ENCODE data around the gene LRRC27. TPM values are rescaled to one million over a fixed set of nuclear protein-coding genes. Genes with fewer than 3 reads are reported as not detected.

The LRRC27 gene
- total RNA-seq, 1 donor from 2014 or later, result 3.2 TPM

- no peak for DNase-seq
- intact Hi-C loops (cut with micrococcal nuclease), result no loop called here
- ATAC-seq, result no peak
Observed at GRCh38 chr10:132425757-132426155, 93.8 kb downstream of the LRRC27 start.

DNA sequence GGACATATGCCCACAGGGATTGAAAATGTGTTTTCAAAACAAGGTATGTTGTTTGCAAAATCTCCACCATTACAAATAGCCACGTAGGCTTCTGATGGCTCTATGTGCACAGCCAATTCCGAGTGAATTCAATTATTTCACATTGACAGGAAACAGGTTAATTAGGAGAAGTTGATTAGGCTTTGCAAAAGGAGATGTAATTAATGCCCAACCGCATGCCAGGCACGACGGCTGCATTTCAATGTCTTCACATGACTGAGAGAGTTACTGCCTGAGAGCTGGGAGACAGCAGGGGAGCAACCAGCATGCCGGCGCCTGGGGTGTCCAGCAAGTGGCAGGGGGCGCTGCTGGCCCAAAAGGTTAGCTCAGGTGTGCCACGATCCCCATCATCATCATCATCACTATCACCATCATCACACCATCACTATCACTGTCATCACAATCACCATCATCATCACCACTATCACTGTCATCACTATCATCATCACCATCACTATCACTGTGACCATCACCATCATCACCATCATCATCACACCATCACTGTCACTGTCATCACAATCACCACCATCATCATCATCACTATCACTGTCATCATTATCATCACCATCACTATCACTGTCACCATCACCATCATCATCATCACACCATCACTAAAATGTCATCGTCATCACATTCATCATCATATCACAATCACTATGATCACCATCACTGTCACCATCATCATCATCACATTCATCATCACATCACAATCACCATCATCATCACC is 95.2 kb downstream of the LRRC27 start:
- intact Hi-C loops (cut with micrococcal nuclease), result no loop called here
- DNase-seq (no peak), ATAC-seq (no peak)

DNA sequence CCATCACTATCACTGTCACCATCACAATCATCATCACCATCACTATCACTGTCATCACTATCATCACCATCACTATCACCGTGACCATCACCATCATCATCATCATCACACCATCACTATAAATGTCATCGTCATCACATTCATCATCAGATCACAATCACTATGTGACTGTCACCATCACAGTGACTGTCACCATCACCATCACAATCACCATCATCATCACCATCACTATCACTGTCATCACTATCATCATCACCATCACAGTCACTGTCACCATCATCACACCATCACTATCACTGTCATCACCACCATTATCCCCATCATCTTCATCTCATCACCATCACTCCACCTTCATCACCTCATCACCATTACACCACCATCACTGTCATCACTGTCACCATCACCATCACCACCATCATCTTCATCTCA is 96.0 kb downstream of the LRRC27 start:
- intact Hi-C loops (cut with micrococcal nuclease), result no loop called here
- no peak for ATAC-seq

DNA sequence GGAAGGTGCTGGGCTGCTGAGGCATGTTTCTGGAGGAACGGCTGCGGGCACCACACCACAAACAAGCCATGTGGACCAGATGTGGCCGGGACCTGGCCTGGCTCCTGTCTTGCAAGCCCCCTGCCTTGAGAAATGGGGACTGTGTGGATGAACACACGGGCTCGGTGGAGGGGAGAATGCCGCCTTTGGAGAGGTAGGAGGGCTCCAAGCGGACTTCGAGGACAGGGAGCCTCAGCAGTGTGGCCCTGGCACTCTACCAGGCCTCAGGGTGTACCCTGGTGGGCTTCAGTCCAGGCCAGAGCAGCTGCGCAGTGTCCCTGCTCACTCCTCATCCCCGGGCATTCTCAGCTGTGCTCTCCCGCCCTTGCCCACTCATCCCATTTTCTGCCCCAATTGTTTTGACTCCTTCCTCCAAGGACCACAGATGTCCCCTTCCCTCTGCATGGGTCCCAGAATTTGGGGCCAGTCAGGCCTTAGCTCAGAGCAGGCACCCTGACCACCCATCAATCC is 96.5 kb downstream of the LRRC27 start:
- DNase-seq (no peak), ATAC-seq (no peak)
- intact Hi-C loops (cut with micrococcal nuclease), result no loop called here

More for the DNA sequence above, 96.0 kb downstream of the LRRC27 start:
- no peak for DNase-seq

Other genes with a start within 250 kb of the LRRC27 start
- gene DPYSL4, start 145.2 kb upstream of the LRRC27 start, total RNA-seq, result 45.2 TPM
- gene STK32C, start 24.2 kb upstream of the LRRC27 start, total RNA-seq, result 4.9 TPM
- gene PWWP2B, start 65.0 kb downstream of the LRRC27 start, total RNA-seq, result 19.9 TPM
- gene INPP5A, start 205.6 kb downstream of the LRRC27 start, total RNA-seq, result 108 TPM